Right cardiac atrium (tissue), 5 donors: ENCODE data around the gene SYNE1. TPM values are rescaled to one million over a fixed set of nuclear protein-coding genes. Genes with fewer than 3 reads are reported as not detected.

Source experiments
- ATAC-seq, 2 donors: fragments of 200-7000 bp; cut with Tn5 transposase; one replicate each; pipeline versions ENCODE4 v1.8.0 to v1.9.1; 2020; ENCODE audit warnings: moderate library complexity in 2 of 2, mild to moderate bottlenecking in 1 of 2
- DNase-seq, 3 donors: peaks; one replicate each; pipeline ENCODE4 v3.0.0-alpha.2; 2020
- H3K27ac ChIP-seq: one replicate; pipeline ENCODE4 v1.5.1; 2013; ENCODE audit warnings: mild to moderate bottlenecking, low read length, control low read depth, moderate library complexity
- H3K27me3 ChIP-seq: one replicate; pipeline ENCODE4 v1.6.1; 2013; ENCODE audit not compliant: control insufficient read depth, insufficient read depth
- H3K4me1 ChIP-seq: one replicate; pipeline ENCODE4 v1.6.1; 2013; ENCODE audit warnings: low read length; ENCODE audit not compliant: control insufficient read depth, insufficient read depth
- H3K4me3 ChIP-seq: one replicate; pipeline ENCODE4 v1.5.1; 2013; ENCODE audit warnings: low read length, control low read depth
- H3K9me3 ChIP-seq: one replicate; pipeline ENCODE4 v1.6.1; 2013; ENCODE audit warnings: low read length; ENCODE audit not compliant: control insufficient read depth
- WGBS: extraction: QIAGEN DNeasy Blood & Tissue Kit; methylation state at CpG from one replicate; pipeline ENCODE4 v1.1.7; 2013; 5-methylcytosine and 5-hydroxymethylcytosine counted together
- intact Hi-C, 4 donors: fragments of 100-400 bp; cut with DNase I; formaldehyde crosslinking; loops; one replicate each; pipeline versions ENCODE4 v1.11.0 to v1.14.0; 2022 to 2023
- polyA plus RNA-seq: library from polyadenylated mRNA; stranded (reverse); fragments of 200-250 nt; gene quantifications from one replicate; pipeline ENCODE4 v1.2.3, GENCODE V29; 2013
- total RNA-seq, 4 donors: library from RNA; stranded (reverse); fragmentation: NEBNext Ultra II Directional; extraction: Animal tissue kit (Norgen Biotek cat#: 25700); gene quantifications; one replicate each; pipeline ENCODE4 v1.2.1, GENCODE V29; 2021
- donor health status: healthy with polysubstance abuse.
- donor health status: DM: no; HTN: yes; CAD: no.
- donor health status: DM: no; HTN: no; CAD: no.
- donor health status: DM: no; HTN: yes; CAD: no; lungs with severe emphysema.
- donor health status: DM: yes; HTN: yes; CAD: no.

Gene SYNE1
- total and polyA plus RNA-seq, 5 donors: 71.7 to 162 (median 116) TPM

DNA sequence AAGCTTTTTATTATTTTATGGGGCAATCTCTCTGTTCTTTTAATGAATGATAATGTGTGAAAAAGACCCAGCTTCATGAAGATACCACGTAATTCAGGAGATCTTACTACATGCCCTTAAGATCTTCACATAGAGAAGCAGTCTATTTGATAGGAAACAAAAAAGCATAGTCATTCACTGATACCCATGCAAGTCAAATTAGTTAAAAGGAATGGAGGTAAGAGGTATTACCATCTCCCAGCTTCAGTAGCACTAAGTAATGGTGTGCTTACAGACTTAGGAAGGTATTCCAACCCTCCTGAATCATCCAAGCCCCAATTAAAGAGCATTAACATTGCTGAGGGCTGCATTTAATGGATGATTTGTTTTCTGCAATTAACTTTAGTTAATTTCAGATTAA, 364.7 kb downstream of the SYNE1 start:
- H3K4me1 ChIP-seq: peaks cover 11% of the 10 kb centered on the region
- H3K27me3 ChIP-seq: no peaks in the 10 kb centered on the region
- ATAC-seq: peak; percentile 25 to 43
- H3K27ac ChIP-seq: no peak overlapping the region
- 41% methylated on average over 1 of the region's 1 CpG for WGBS
- intact Hi-C loops: no loop called here
- H3K9me3 ChIP-seq: no peaks in the 10 kb centered on the region
- no peak overlapping the region for H3K4me3 ChIP-seq
- DNase-seq: no peak

DNA sequence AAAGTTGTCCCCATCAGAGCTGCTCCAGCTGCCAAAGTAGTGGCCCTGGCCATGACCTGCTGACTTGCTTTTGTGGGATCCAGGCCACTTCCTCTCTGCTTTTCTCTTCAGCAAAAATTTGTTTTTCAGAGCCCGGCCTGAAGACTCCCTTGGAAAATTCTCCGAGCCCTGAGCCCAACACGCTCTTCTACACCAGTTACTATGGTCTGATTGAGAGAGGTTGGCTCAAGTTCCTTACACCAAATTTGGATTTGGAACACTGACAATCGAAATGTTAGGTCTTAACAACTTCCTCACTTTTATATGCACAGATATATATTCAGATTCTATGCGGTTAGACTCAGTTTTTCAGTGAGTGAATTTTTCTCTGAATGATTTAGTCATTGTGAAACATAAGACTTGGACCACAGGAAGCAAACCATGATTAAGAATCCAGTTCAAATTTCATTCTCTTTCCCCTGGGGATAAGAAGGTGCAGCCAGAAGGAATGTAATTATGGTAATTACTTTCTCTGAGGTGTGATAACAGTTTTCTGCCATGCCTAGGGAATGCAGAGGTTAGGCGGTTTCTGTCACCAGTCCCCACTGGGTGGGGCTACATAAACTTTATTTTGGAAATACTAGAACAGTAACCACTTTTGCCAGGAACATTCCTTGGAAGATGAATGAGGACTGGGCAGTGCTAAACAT, 365.2 kb downstream of the SYNE1 start:
- no peaks in the 10 kb centered on the region for H3K9me3 ChIP-seq
- ATAC-seq: peak; percentile 88 to 91
- intact Hi-C loops: no loop called here
- no peak overlapping the region for H3K4me3 ChIP-seq
- H3K4me1 ChIP-seq: peaks cover 11% of the 10 kb centered on the region
- peak; percentile 55 to 82 (median 76) for DNase-seq
- H3K27ac ChIP-seq: peak overlapping the region; percentile 70
- 19% methylated on average over 6 of the region's 6 CpGs for WGBS
- H3K27me3 ChIP-seq: no peaks in the 10 kb centered on the region

DNA sequence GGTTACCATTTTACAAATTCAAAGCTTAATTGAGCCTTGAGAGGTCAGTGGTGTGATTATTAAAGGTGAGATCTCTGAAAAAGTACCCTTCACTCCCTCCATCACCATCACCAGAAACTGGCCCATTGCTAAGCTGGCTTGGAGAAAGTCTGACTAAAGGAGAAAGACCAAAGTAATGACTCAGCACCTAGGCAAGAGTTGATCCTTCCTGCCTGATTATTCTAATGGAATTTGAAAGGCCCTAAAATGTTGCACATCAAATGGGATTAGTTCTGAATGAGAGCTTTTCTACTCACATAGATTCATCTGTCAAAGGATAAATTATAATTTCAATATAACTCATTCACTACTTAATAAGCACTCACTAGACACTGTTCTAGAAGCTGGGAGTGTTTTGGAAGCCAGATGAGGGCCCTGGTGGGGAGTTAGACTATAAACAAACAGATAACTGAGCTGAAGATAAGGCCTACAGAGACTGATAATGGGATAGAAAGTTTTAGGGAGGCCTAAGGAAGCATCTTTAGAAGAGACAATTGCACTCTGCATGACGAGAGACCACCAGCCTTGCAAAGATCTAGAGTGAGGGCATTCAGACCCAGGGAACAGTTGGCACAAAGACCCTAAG, 366.7 kb downstream of the SYNE1 start:
- no peak for ATAC-seq

DNA sequence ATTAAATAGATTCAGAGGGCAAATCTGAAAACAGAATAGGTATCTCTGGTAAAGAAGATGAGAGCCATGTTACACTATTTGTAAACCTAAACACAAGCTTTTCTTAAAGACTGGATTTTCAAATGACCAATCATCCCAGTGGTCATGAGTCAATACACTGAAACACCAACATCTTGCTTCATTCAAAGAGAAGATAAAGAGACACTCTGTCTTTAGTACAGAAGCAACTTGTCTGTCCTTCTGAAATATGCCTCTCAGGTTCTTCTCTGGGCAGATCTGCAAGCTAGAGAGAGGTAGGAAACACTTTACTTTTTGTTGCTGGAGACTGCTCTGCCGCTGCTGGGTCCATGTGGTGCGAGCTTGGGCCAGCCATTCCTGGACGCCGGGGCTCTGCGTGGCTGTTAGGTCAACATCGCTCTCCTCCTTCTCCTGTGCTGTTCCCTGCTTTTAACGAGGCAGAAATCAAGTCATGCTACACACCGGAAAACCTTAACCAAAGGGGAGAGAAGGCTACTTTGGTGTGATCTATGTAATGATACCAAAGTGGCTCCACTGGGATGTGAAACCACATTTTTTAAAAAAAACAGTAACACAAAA, 368.2 kb downstream of the SYNE1 start:
- no peak overlapping the region for H3K27ac ChIP-seq
- 88% methylated on average over 8 of the region's 8 CpGs for WGBS
- ATAC-seq (no peak), DNase-seq (no peak)
- intact Hi-C loops: loop anchor here in 1 of 4 donors (10.0 kb wide), 2 partner anchors 64 to 124 kb away; no protein-coding TSS in a partner anchor
- no peaks in the 10 kb centered on the region for H3K27me3 ChIP-seq
- no peak overlapping the region for H3K4me3 ChIP-seq
- peaks cover 11% of the 10 kb centered on the region for H3K4me1 ChIP-seq
- no peaks in the 10 kb centered on the region for H3K9me3 ChIP-seq

More for the DNA sequence above, 366.7 kb downstream of the SYNE1 start:
- WGBS: 80% methylated on average over 1 of the region's 1 CpG
- Histone ChIP-seq H3K4me1 (peaks cover 11% of the 10 kb centered on the region), H3K9me3 (no peaks in the 10 kb centered on the region), H3K27ac (no peak overlapping the region), H3K4me3 (no peak overlapping the region), H3K27me3 (no peaks in the 10 kb centered on the region)
- intact Hi-C loops: no loop called here
- no peak for DNase-seq

DNA sequence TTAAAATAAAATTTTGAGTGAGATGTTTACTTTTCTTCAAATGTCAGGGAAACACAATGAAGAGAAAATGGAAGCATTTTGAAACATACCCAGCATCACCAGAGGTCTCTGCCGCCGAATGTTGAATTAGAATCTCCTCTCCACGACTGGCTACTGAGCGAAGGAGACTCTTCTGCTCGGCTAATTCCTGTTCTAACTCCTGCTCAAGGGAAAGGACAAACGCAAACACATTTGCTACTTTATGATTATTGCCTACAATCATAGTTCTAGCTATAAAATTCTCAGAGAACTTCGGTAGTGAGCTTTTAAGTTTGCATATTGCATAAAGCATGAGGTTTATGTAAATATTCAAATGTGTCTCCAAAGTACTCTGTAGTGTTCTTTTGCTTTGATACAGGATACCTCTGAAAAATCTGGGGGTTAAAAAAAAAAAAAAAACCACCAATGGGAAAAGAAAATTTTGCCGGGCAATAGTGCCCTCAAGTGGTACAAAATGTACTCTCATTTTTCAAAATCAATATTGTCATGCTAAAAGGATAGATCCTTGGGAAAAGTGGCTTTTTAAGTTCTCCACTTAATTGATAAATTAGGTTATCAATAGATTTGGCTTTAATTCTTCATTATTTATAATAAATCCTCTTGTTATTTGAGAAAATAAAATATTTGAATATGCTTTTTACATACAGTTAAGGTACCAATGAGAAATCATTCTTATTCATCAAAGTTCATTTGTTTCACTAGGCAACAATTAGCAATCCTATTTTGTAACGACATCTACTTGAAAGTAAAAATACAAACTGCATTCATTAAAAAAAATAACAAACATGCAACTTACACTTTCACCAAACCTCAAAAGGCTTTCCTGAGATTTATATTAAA, 369.0 kb downstream of the SYNE1 start:
- no peak for DNase-seq
- Histone ChIP-seq H3K4me3 (no peak overlapping the region), H3K4me1 (peaks cover 9% of the 10 kb centered on the region), H3K9me3 (no peaks in the 10 kb centered on the region), H3K27me3 (no peaks in the 10 kb centered on the region), H3K27ac (no peak overlapping the region)
- WGBS: 57% methylated on average over 9 of the region's 9 CpGs
- intact Hi-C loops: loop anchor here in 1 of 4 donors (10.0 kb wide), 2 partner anchors 63 to 123 kb away; no protein-coding TSS in a partner anchor
- no peak for ATAC-seq

DNA sequence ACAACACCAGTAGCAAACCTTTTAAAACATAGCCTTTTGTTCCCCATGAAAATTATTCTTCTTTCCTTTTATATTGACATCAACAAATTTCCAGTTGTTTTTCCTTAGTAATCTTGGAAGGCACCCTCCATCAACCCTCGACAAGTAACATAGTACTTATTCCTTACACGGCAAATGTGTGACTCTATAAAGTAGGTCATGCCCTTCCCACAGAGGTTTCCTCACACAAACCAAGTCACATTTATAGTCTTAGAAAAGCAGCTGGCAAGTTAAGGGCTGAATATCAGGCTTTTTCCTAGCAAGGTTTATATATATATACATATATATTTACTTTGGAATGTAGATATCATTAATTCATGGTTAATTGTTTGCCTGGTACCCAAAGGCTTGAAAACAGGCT, 371.5 kb downstream of the SYNE1 start:
- DNase-seq: no peak
- H3K4me1 ChIP-seq: peaks cover 3% of the 10 kb centered on the region
- no peak overlapping the region for H3K27ac ChIP-seq
- WGBS: 27% methylated on average over 2 of the region's 2 CpGs
- intact Hi-C loops: loop anchor here in 1 of 4 donors (10.0 kb wide), 2 partner anchors 61 to 121 kb away; no protein-coding TSS in a partner anchor
- H3K9me3 ChIP-seq: no peaks in the 10 kb centered on the region
- no peaks in the 10 kb centered on the region for H3K27me3 ChIP-seq
- ATAC-seq: no peak
- no peak overlapping the region for H3K4me3 ChIP-seq

DNA sequence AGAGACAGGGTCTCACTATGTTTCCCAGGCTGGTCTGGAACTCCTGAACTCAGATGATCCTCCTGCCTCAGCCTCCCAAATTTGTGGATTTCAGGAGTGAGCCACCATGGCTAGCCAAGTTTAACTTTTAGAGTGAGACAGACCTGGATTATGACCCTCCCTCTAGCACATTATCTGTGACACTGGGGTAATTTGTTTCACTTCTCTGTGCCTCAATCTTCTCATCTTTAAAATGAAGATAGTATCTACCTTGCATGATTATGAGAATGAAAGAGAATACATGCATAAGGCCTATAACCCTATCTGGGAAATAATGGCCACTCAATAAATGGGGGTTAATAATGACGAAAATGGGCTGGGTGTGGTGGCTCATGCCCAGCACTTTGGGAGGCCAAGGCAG, 373.6 kb downstream of the SYNE1 start:
- Histone ChIP-seq H3K27me3 (no peaks in the 10 kb centered on the region), H3K9me3 (no peaks in the 10 kb centered on the region), H3K4me1 (peaks cover 3% of the 10 kb centered on the region), H3K27ac (no peak overlapping the region), H3K4me3 (no peak overlapping the region)
- WGBS: 100% methylated on average over 1 of the region's 1 CpG
- DNase-seq: no peak
- ATAC-seq: no peak
- intact Hi-C loops: loop anchor here in 2 of 4 donors (5.0 to 10.0 kb wide), 3 partner anchors 46 to 119 kb away; no protein-coding TSS in a partner anchor

DNA sequence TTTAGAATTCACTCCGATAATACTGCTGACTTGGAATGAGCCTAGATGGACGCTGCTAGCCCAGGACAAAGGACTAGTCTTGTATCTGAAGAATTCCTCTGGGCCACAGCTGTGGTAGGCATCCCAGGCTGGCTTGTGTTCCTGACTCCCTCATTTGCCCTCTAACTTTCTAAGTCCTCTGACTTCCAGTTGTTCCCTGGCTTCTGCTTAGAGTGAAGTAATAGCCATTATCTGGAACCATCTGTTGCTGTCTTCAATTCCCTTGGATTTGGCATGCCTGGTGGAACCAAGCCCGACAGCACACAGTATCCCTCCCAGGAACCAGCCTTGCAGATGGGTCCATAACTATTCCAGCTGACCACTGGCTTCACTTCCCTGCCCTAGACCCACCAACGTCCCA, 376.0 kb downstream of the SYNE1 start:
- 61% methylated on average over 4 of the region's 4 CpGs for WGBS
- intact Hi-C loops: loop anchor here in 2 of 4 donors (5.0 to 10.0 kb wide), 3 partner anchors 44 to 116 kb away; no protein-coding TSS in a partner anchor
- H3K4me1 ChIP-seq: peaks cover 3% of the 10 kb centered on the region
- peak; percentile 36 to 76 (median 56) for DNase-seq
- peak; percentile 71 to 89 for ATAC-seq
- peak overlapping the region; percentile 46 for H3K27ac ChIP-seq
- H3K27me3 ChIP-seq: no peaks in the 10 kb centered on the region
- no peak overlapping the region for H3K4me3 ChIP-seq
- H3K9me3 ChIP-seq: no peaks in the 10 kb centered on the region

DNA sequence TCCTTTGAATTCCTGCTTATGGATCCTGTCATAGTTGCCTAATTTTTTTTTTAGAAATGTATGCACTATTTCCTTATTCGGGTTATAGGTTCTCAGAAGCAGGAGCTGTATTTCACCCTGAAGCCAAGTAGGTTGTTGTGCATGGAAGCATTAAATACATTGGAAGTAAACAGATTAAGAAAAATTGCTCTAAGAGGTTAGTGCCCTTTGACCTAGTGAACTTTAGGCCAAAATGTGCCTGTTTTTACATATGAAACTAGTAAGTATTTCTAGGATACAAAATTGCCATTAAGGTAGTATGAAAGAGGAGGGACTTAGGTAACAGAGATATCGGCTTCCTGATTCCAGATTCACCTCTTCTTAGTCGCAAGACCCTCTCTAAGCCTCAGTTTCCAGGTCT, 377.9 kb downstream of the SYNE1 start:
- DNase-seq (no peak), ATAC-seq (no peak)
- H3K27ac ChIP-seq: no peak overlapping the region
- no peaks in the 10 kb centered on the region for H3K27me3 ChIP-seq
- no peak overlapping the region for H3K4me3 ChIP-seq
- H3K4me1 ChIP-seq: peaks cover 3% of the 10 kb centered on the region
- intact Hi-C loops: no loop called here
- WGBS: 97% methylated on average over 3 of the region's 3 CpGs
- H3K9me3 ChIP-seq: no peaks in the 10 kb centered on the region

DNA sequence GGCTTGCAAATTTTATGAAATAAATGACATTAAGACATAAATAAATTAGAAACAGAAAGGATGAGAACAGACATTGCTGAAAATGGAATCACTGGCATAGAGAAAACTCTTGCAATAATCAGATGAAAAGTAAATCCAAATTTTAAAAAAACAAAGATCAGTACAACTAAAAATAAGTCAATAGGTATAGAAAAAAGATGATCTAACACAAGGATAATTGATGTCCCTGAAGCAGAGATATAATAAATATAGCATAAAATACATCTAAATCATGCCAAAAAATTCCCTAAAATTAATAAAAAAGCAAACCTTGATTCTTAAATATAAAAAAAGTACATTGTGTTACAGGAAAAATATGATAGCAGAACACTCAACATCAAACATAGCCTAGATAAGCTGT, 379.6 kb downstream of the SYNE1 start:
- H3K4me3 ChIP-seq: no peak overlapping the region
- ATAC-seq: no peak
- peaks cover 3% of the 10 kb centered on the region for H3K4me1 ChIP-seq
- DNase-seq: no peak
- no peaks in the 10 kb centered on the region for H3K27me3 ChIP-seq
- no peaks in the 10 kb centered on the region for H3K9me3 ChIP-seq
- no peak overlapping the region for H3K27ac ChIP-seq
- intact Hi-C loops: no loop called here
